ENCODE results near the gene MKI67.

GRCh38 chr10:128052696-128053095 is 73.5 kb downstream of the MKI67 start:
- TF ChIP-seq CTCF (IDR thresholded peaks at IDR 0.05; ENCODE audit: low read depth, low read length, poor library complexity, severe bottlenecking): no peak
- TF ChIP-seq EZH2phosphoT487 (IDR thresholded peaks at IDR 0.05; ENCODE audit: borderline replicate concordance, low read length): no peak

All from DOHH2 (cell line).